Neural progenitor cell (in vitro differentiated cells): ENCODE results near the gene SMCP. TPM values are rescaled to one million over a fixed set of nuclear protein-coding genes. Genes with fewer than 3 reads are reported as not detected.

ENCODE experiments used
- DNase-seq: peaks from one replicate; pipeline ENCODE4 v3.0.0-alpha.2; 2016; ENCODE audit warnings: low spot score
- H2AFZ ChIP-seq: fragments of 200-600 bp; sonication (generic); replicated peaks from 2 replicates; pipeline ENCODE4 v1.6.1; 2016; ENCODE audit warnings: antibody characterized with exemption
- H3F3A ChIP-seq: fragments of 200-600 bp; sonication (generic); 2 replicates; pipeline ENCODE4 v1.6.1; 2016; ENCODE audit warnings: antibody characterized with exemption, low read depth
- H3K27ac ChIP-seq: fragments of 200-600 bp; sonication (generic); 2 replicates; pipeline ENCODE4 v1.5.1; 2016; ENCODE audit warnings: mild to moderate bottlenecking
- H3K27me3 ChIP-seq: fragments of 200-600 bp; sonication (generic); 2 replicates; pipeline ENCODE4 v1.6.1; 2016; ENCODE audit warnings: mild to moderate bottlenecking, moderate library complexity
- H3K36me3 ChIP-seq: fragments of 200-600 bp; sonication (generic); 2 replicates; pipeline ENCODE4 v1.5.1; 2016
- H3K4me1 ChIP-seq: fragments of 200-600 bp; sonication (generic); 2 replicates; pipeline ENCODE4 v1.6.1; 2016; ENCODE audit warnings: mixed run types
- H3K4me2 ChIP-seq: fragments of 200-600 bp; sonication (generic); 2 replicates; pipeline ENCODE4 v1.6.1; 2016
- H3K4me3 ChIP-seq: fragments of 200-600 bp; sonication (generic); 2 replicates; pipeline ENCODE4 v1.5.1; 2016
- H3K79me2 ChIP-seq: fragments of 200-600 bp; sonication (generic); 2 replicates; pipeline ENCODE4 v1.6.1; 2016; ENCODE audit warnings: low read depth
- H3K9ac ChIP-seq: fragments of 200-600 bp; sonication (generic); 2 replicates; pipeline ENCODE4 v1.6.1; 2016
- H3K9me3 ChIP-seq: fragments of 200-600 bp; sonication (generic); 2 replicates; pipeline ENCODE4 v1.5.1; 2016; ENCODE audit warnings: low read depth
- H4K20me1 ChIP-seq: fragments of 200-600 bp; sonication (generic); 2 replicates; pipeline ENCODE4 v1.6.1; 2016; ENCODE audit warnings: low read depth
- H3K27ac Mint-ChIP-seq: 3 replicates; pipeline ENCODE4 v1.8.0; 2021; ENCODE audit warnings: mixed read lengths
- H3K27me3 Mint-ChIP-seq: 2 replicates; pipeline ENCODE4 v1.8.0; 2022; ENCODE audit warnings: low read depth, mild to moderate bottlenecking, inconsistent platforms, moderate library complexity, mixed read lengths; ENCODE audit not compliant: insufficient read depth
- H3K36me3 Mint-ChIP-seq: 3 replicates; pipeline ENCODE4 v1.8.0; 2021; ENCODE audit warnings: mixed read lengths
- H3K4me1 Mint-ChIP-seq: 3 replicates; pipeline ENCODE4 v1.8.0; 2021; ENCODE audit warnings: mixed read lengths
- H3K4me3 Mint-ChIP-seq: 3 replicates; pipeline ENCODE4 v1.8.0; 2021; ENCODE audit warnings: mild to moderate bottlenecking, moderate library complexity, mixed read lengths
- H3K9me3 Mint-ChIP-seq: 3 replicates; pipeline ENCODE4 v1.8.0; 2020; ENCODE audit warnings: mixed read lengths
- CTCF ChIP-seq: fragments of 200-600 bp; sonication (generic); IDR thresholded peaks from 2 replicates; pipeline ENCODE4 v1.5.1; 2017; ENCODE audit warnings: antibody characterized with exemption, mild to moderate bottlenecking
- EZH2 ChIP-seq: fragments of 200-600 bp; sonication (generic); IDR thresholded peaks from 2 replicates; pipeline ENCODE4 v1.6.1; 2017; ENCODE audit warnings: antibody characterized with exemption, mild to moderate bottlenecking, moderate library complexity
- EZH2phosphoT487 ChIP-seq: fragments of 200-600 bp; sonication (generic); IDR thresholded peaks from 2 replicates; pipeline ENCODE4 v1.6.1; 2017; ENCODE audit warnings: antibody characterized with exemption
- total RNA-seq: library from RNA; depleted of rRNA; stranded (reverse); fragments of >200 nt; gene quantifications from 2 replicates; pipeline ENCODE4 v1.2.3, GENCODE V29; 2015; ENCODE audit warnings: low replicate concordance

SMCP gene
- total RNA-seq, 1 donor from 2014 or later: not detected

GRCh38 chr1:152906023-152906565 lies 28.0 kb downstream of the SMCP start:
- H3K9me3 Mint-ChIP-seq: peaks cover 16% of the 10 kb centered on the region
- no peaks in the 10 kb centered on the region for H4K20me1 ChIP-seq
- peaks cover 2% of the 10 kb centered on the region for H3K36me3 Mint-ChIP-seq

GRCh38 chr1:152907686-152908601 lies 29.8 kb downstream of the SMCP start, which contains the start of gene IVL:
TSS of gene IVL (plus strand) at chr1:152908546. CDS start at chr1:152909798, 1,252 bp downstream.
- peaks cover 20% of the 10 kb centered on the region for H3K9me3 Mint-ChIP-seq
- no peaks in the 10 kb centered on the region for H3K79me2 ChIP-seq
- peaks cover 2% of the 10 kb centered on the region for H3K36me3 Mint-ChIP-seq
- H3F3A ChIP-seq: no peaks in the 10 kb centered on the region
- no peak within 1 kb of the TSS for H3K4me3 Mint-ChIP-seq
- H3K4me1 ChIP-seq: no peaks in the 10 kb centered on the region
- H4K20me1 ChIP-seq: no peaks in the 10 kb centered on the region
- H3K4me2 ChIP-seq: no peak within 1 kb of the TSS
- no peaks in the 10 kb centered on the region for H3K36me3 ChIP-seq
- no peak within 1 kb of the TSS for H3K9ac ChIP-seq
- H3K27me3 ChIP-seq: no peaks in the 10 kb centered on the region
- DNase-seq: no peak
- H3K4me3 ChIP-seq: no peak within 1 kb of the TSS
- H3K27me3 Mint-ChIP-seq: peaks cover 13% of the 10 kb centered on the region
- H3K27ac ChIP-seq: no peak within 1 kb of the TSS
- TF ChIP-seq EZH2phosphoT487: no peak
- no peak for TF ChIP-seq EZH2
- no peak for TF ChIP-seq CTCF
- no peak within 1 kb of the TSS for H3K27ac Mint-ChIP-seq
- H3K4me1 Mint-ChIP-seq: no peaks in the 10 kb centered on the region
- H3K9me3 ChIP-seq: peaks cover 10% of the 10 kb centered on the region
- no peak within 1 kb of the TSS for H2AFZ ChIP-seq

More at GRCh38 chr1:152906023-152906565, 28.0 kb downstream of the SMCP start:
- no peaks in the 10 kb centered on the region for H3K79me2 ChIP-seq
- H3K9ac ChIP-seq: no peak overlapping the region
- no peaks in the 10 kb centered on the region for H3K36me3 ChIP-seq
- no peaks in the 10 kb centered on the region for H3F3A ChIP-seq
- no peak overlapping the region for H3K4me3 Mint-ChIP-seq
- H3K4me1 Mint-ChIP-seq: no peaks in the 10 kb centered on the region
- H3K27me3 Mint-ChIP-seq: peaks cover 15% of the 10 kb centered on the region
- H3K4me3 ChIP-seq: no peak overlapping the region
- H3K4me2 ChIP-seq: no peak overlapping the region
- no peak for DNase-seq
- no peaks in the 10 kb centered on the region for H3K27me3 ChIP-seq
- no peak for TF ChIP-seq EZH2
- no peak for TF ChIP-seq EZH2phosphoT487
- TF ChIP-seq CTCF: no peak
- peaks cover 10% of the 10 kb centered on the region for H3K9me3 ChIP-seq
- no peak overlapping the region for H2AFZ ChIP-seq
- H3K27ac ChIP-seq: no peak overlapping the region
- no peak overlapping the region for H3K27ac Mint-ChIP-seq
- H3K4me1 ChIP-seq: no peaks in the 10 kb centered on the region

GRCh38 chr1:152909206-152909605 lies 31.1 kb downstream of the SMCP start:
- no peaks in the 10 kb centered on the region for H4K20me1 ChIP-seq
- H3K27me3 ChIP-seq: no peaks in the 10 kb centered on the region
- H3K4me2 ChIP-seq: no peak overlapping the region
- no peaks in the 10 kb centered on the region for H3K36me3 ChIP-seq
- H3K9ac ChIP-seq: no peak overlapping the region
- H2AFZ ChIP-seq: no peak overlapping the region
- Mint-ChIP-seq H3K4me1 (no peaks in the 10 kb centered on the region), H3K27me3 (peaks cover 10% of the 10 kb centered on the region), H3K9me3 (peaks cover 20% of the 10 kb centered on the region), H3K27ac (no peak overlapping the region), H3K36me3 (peaks cover 2% of the 10 kb centered on the region), H3K4me3 (no peak overlapping the region)
- no peaks in the 10 kb centered on the region for H3F3A ChIP-seq
- peaks cover 6% of the 10 kb centered on the region for H3K9me3 ChIP-seq
- H3K79me2 ChIP-seq: no peaks in the 10 kb centered on the region
- H3K27ac ChIP-seq: no peak overlapping the region
- DNase-seq: no peak
- H3K4me1 ChIP-seq: no peaks in the 10 kb centered on the region
- TF ChIP-seq CTCF: no peak
- TF ChIP-seq EZH2: no peak
- TF ChIP-seq EZH2phosphoT487: no peak
- H3K4me3 ChIP-seq: no peak overlapping the region
